IMR-90 (cell line): Measurements from ENCODE around the gene CCR6. TPM values are rescaled to one million over a fixed set of nuclear protein-coding genes. Genes with fewer than 3 reads are reported as not detected.

Source experiments
- ATAC-seq: fragments of 200-7000 bp; cut with Tn5 transposase; 2 replicates; pipeline ENCODE4 v1.9.1; 2020; ENCODE audit warnings: low read depth, mild to moderate bottlenecking, moderate library complexity
- BruUV-seq: library from RNA; stranded (reverse); fragments of 400-500 nt; replicated peaks from 2 replicates; lab custom pipeline; 2021; lab: Mats Ljungman, UMichigan
- CTCF ChIA-PET: fragments of 300-600 bp; formaldehyde crosslinking; extraction: SDS; loops from one replicate; lab custom pipeline; 2021; ENCODE audit warnings: antibody characterized with exemption; lab: Yijun Ruan, JAX
- POLR2A ChIA-PET: fragments of 300-600 bp; sonication (Branson Sonifier 250); formaldehyde crosslinking; loops from one replicate; lab custom pipeline; 2022; ENCODE audit warnings: antibody characterized with exemption; ENCODE audit not compliant: unreplicated experiment; lab: Charles Lee
- DNase-seq: peaks from one replicate; pipeline ENCODE4 v3.0.0; 2013
- H2AFZ ChIP-seq: replicated peaks from 2 replicates; pipeline ENCODE3; 2013; ENCODE audit warnings: low read length, mild to moderate bottlenecking; ENCODE audit not compliant: poor library complexity
- H2AK5ac ChIP-seq: 2 replicates; pipeline ENCODE4 v1.6.1; 2013; ENCODE audit warnings: low read depth, low read length, inconsistent platforms
- H2AK9ac ChIP-seq: replicated peaks from 2 replicates; pipeline ENCODE3; 2013; ENCODE audit warnings: mild to moderate bottlenecking, low read depth, low read length, moderate library complexity; ENCODE audit not compliant: poor library complexity
- H2BK120ac ChIP-seq: 2 replicates; pipeline ENCODE4 v1.6.1; 2013; ENCODE audit warnings: low read depth, low read length, inconsistent platforms
- H2BK15ac ChIP-seq: 3 replicates; pipeline ENCODE4 v1.6.1; 2013; ENCODE audit warnings: low read depth, low read length, inconsistent platforms
- H2BK20ac ChIP-seq: 2 replicates; pipeline ENCODE4 v1.6.1; 2013; ENCODE audit warnings: low read depth, mild to moderate bottlenecking, inconsistent platforms, low read length, moderate library complexity
- H2BK5ac ChIP-seq: 2 replicates; pipeline ENCODE4 v1.6.1; 2013; ENCODE audit warnings: mild to moderate bottlenecking, low read depth, low read length, inconsistent platforms; ENCODE audit not compliant: poor library complexity, severe bottlenecking
- H3K14ac ChIP-seq: replicated peaks from 2 replicates; pipeline ENCODE4 v1.6.1; 2013; ENCODE audit warnings: low read depth, low read length, inconsistent platforms
- H3K18ac ChIP-seq: 2 replicates; pipeline ENCODE4 v1.6.1; 2013; ENCODE audit warnings: low read depth, low read length, control low read depth
- H3K23ac ChIP-seq: 2 replicates; pipeline ENCODE4 v1.6.1; 2013; ENCODE audit warnings: low read depth, low read length, inconsistent platforms
- H3K27ac ChIP-seq: 2 replicates; pipeline ENCODE4 v1.5.1; 2013; ENCODE audit warnings: mild to moderate bottlenecking, control low read depth, low read length; ENCODE audit not compliant: insufficient read depth
- H3K27me3 ChIP-seq: 2 replicates; pipeline ENCODE4 v1.6.1; 2013; ENCODE audit warnings: low read length; ENCODE audit not compliant: control insufficient read depth, insufficient read depth
- H3K36me3 ChIP-seq: 2 replicates; pipeline ENCODE4 v1.6.1; 2013; ENCODE audit warnings: low read length, mixed read lengths; ENCODE audit not compliant: control insufficient read depth, insufficient read depth
- H3K4ac ChIP-seq: 2 replicates; pipeline ENCODE4 v1.6.1; 2013; ENCODE audit warnings: low read depth, low read length, inconsistent platforms
- H3K4me1 ChIP-seq: 2 replicates; pipeline ENCODE4 v1.6.1; 2013; ENCODE audit warnings: low read length, mixed read lengths; ENCODE audit not compliant: control insufficient read depth, insufficient read depth
- H3K4me2 ChIP-seq: 2 replicates; pipeline ENCODE4 v1.6.1; 2013; ENCODE audit warnings: low read depth, mild to moderate bottlenecking, control low read depth, low read length, moderate library complexity
- H3K4me3 ChIP-seq: 2 replicates; pipeline ENCODE4 v1.5.1; 2013; ENCODE audit warnings: low read depth, mild to moderate bottlenecking, control low read depth, low read length, moderate library complexity; ENCODE audit not compliant: insufficient read depth
- H3K56ac ChIP-seq: 2 replicates; pipeline ENCODE4 v1.6.1; 2013; ENCODE audit warnings: low read length, inconsistent platforms; ENCODE audit not compliant: insufficient read depth; ENCODE audit errors: extremely low read depth
- H3K79me1 ChIP-seq, 2 experiments: 2 replicates each; pipeline ENCODE4 v1.6.1; 2013; ENCODE audit warnings: low read length in 2 of 2, inconsistent platforms in 1 of 2, low read depth in 1 of 2
- H3K9ac ChIP-seq: 2 replicates; pipeline ENCODE4 v1.6.1; 2013; ENCODE audit warnings: low read depth, low read length, control low read depth
- H3K9me1 ChIP-seq: 2 replicates; pipeline ENCODE4 v1.6.1; 2013; ENCODE audit warnings: low read length, inconsistent platforms; ENCODE audit not compliant: insufficient read depth
- H3K9me3 ChIP-seq: 2 replicates; pipeline ENCODE4 v1.6.1; 2013; ENCODE audit warnings: low read length; ENCODE audit not compliant: control insufficient read depth, insufficient read depth
- H4K20me1 ChIP-seq: 2 replicates; pipeline ENCODE4 v1.6.1; 2013; ENCODE audit warnings: low read length, inconsistent platforms; ENCODE audit not compliant: insufficient read depth
- H4K5ac ChIP-seq: 2 replicates; pipeline ENCODE4 v1.6.1; 2013; ENCODE audit warnings: mild to moderate bottlenecking, low read depth, low read length, control low read depth
- H4K8ac ChIP-seq, 2 experiments: 2 replicates each; pipeline ENCODE4 v1.6.1; 2013; ENCODE audit warnings: low read depth in 2 of 2, low read length in 2 of 2, control low read depth in 1 of 2, inconsistent platforms in 1 of 2
- H4K91ac ChIP-seq: 2 replicates; pipeline ENCODE4 v1.6.1; 2013; ENCODE audit warnings: low read depth, low read length, inconsistent platforms; ENCODE audit not compliant: insufficient read depth
- BHLHE40 ChIP-seq: fragments of 150-350 bp; IDR thresholded peaks from 2 replicates; pipeline ENCODE4 v1.6.1; 2016; ENCODE audit warnings: mild to moderate bottlenecking, low read depth, low read length
- CEBPB ChIP-seq: IDR thresholded peaks from 2 replicates; pipeline ENCODE4 v1.6.1; 2012; ENCODE audit warnings: low read depth, low read length, improper control_type of control experiment
- CHD1 ChIP-seq: IDR thresholded peaks from 2 replicates; pipeline ENCODE4 v1.6.1; 2012; ENCODE audit warnings: low read depth, low read length, improper control_type of control experiment
- CTCF ChIP-seq: conservative IDR thresholded peaks from 2 replicates; pipeline ENCODE4 v1.5.1; 2012; ENCODE audit warnings: mild to moderate bottlenecking, low read depth, low read length, improper control_type of control experiment
- ELK1 ChIP-seq: fragments of 150-350 bp; IDR thresholded peaks from 2 replicates; pipeline ENCODE4 v1.6.1; 2016; ENCODE audit warnings: low read depth, mild to moderate bottlenecking, low read length, moderate library complexity, borderline replicate concordance
- FOS ChIP-seq: fragments of 150-350 bp; IDR thresholded peaks from 2 replicates; pipeline ENCODE4 v1.6.1; 2016; ENCODE audit warnings: low read depth, low read length
- MAFK ChIP-seq: IDR thresholded peaks from 2 replicates; pipeline ENCODE4 v1.6.1; 2012; ENCODE audit warnings: low read depth, low read length, improper control_type of control experiment
- MAZ ChIP-seq: IDR thresholded peaks from 2 replicates; pipeline ENCODE4 v1.6.1; 2012; ENCODE audit warnings: low read depth, mild to moderate bottlenecking, low read length, improper control_type of control experiment, moderate library complexity, borderline replicate concordance
- MXI1 ChIP-seq: IDR thresholded peaks from 2 replicates; pipeline ENCODE4 v1.6.1; 2012; ENCODE audit warnings: low read depth, mild to moderate bottlenecking, low read length, moderate library complexity, borderline replicate concordance
- NFE2L2 ChIP-seq: fragments of 150-350 bp; IDR thresholded peaks from 2 replicates; pipeline ENCODE4 v1.6.1; 2016; ENCODE audit warnings: low read depth, mild to moderate bottlenecking, low read length
- POLR2A ChIP-seq: IDR thresholded peaks from 2 replicates; pipeline ENCODE4 v1.6.1; 2012; ENCODE audit warnings: mild to moderate bottlenecking, low read depth, low read length
- RCOR1 ChIP-seq: IDR thresholded peaks from 2 replicates; pipeline ENCODE4 v1.6.1; 2012; ENCODE audit warnings: mild to moderate bottlenecking, low read length, improper control_type of control experiment; ENCODE audit not compliant: insufficient replicate concordance
- RFX5 ChIP-seq: IDR thresholded peaks from 2 replicates; pipeline ENCODE4 v1.8.0; 2012; ENCODE audit warnings: low read depth, mild to moderate bottlenecking, low read length, moderate library complexity
- SMC3 ChIP-seq: fragments of 150-350 bp; IDR thresholded peaks from 2 replicates; pipeline ENCODE4 v1.6.1; 2016; ENCODE audit warnings: low read depth, mild to moderate bottlenecking, antibody characterized with exemption, low read length, moderate library complexity
- WGBS, 2 experiments: methylation state at CpG; one replicate each; pipeline versions ENCODE4 v1.1.5 to v1.1.7; 2013; ENCODE audit warnings: missing lambda C conversion rate in 2 of 2; ENCODE audit not compliant: insufficient read length in 1 of 2; ENCODE audit errors: extremely low coverage in 2 of 2; 5-methylcytosine and 5-hydroxymethylcytosine counted together
- dilution Hi-C: fragments of 300-500 bp; cut with HindIII; formaldehyde crosslinking; loops from one replicate; pipeline ENCODE4 v1.14.3; 2018; ENCODE audit warnings: low sequenced_read_pairs; ENCODE audit not compliant: unreplicated experiment
- in situ Hi-C: fragments of 300-500 bp; cut with MboI; formaldehyde crosslinking; loops from 3 replicates; pipeline ENCODE4 v1.14.3; 2019; ENCODE audit warnings: low sequenced_read_pairs, inconsistent platforms, mixed read lengths
- intact Hi-C: fragments of 100-400 bp; cut with micrococcal nuclease; formaldehyde crosslinking; loops from 2 replicates; pipeline ENCODE4 v1.10.0; 2022
- polyA plus RNA-seq, 3 experiments: library from polyadenylated mRNA; depleted of rRNA; stranded (reverse); fragments of >200 nt; gene quantifications; 2 replicates each; pipeline ENCODE4 v1.2.3, GENCODE V29; 2012; ENCODE audit warnings: low replicate concordance in 1 of 3
- total RNA-seq: library from RNA; depleted of rRNA; stranded (reverse); fragments of >200 nt; gene quantifications from 2 replicates; pipeline ENCODE4 v1.2.3, GENCODE V29; 2012
- TF ChIP-seq, protein P1 (sequence below): fragments of 150-350 bp; IDR thresholded peaks from 2 replicates; pipeline ENCODE4 v1.6.1; 2017; ENCODE audit warnings: mild to moderate bottlenecking, antibody characterized with exemption, low read length, low read depth

CCR6 gene
- total and polyA plus RNA-seq, 2 of the 4 experiments (the other 2 are of a cell fraction), result not detected

GRCh38 chr6:167089243-167090142 lies 33.4 kb upstream of the CCR6 start:
- Histone ChIP-seq H3K23ac (no peak overlapping the region), H4K91ac (no peak overlapping the region), H2BK120ac (no peak overlapping the region), H3K27me3 (no peaks in the 10 kb centered on the region), H2AFZ (no peak overlapping the region), H2AK5ac (no peak overlapping the region), H3K4me1 (no peaks in the 10 kb centered on the region), H4K5ac (no peak overlapping the region), H3K4me2 (no peak overlapping the region), H3K36me3 (no peaks in the 10 kb centered on the region), H2BK20ac (no peak overlapping the region), H2BK5ac (no peak overlapping the region), H3K4ac (no peak overlapping the region), H2AK9ac (no peak overlapping the region), H4K8ac (no peak overlapping the region), H3K27ac (no peak overlapping the region), H3K9me3 (peaks cover 27% of the 10 kb centered on the region), H3K18ac (no peak overlapping the region), H3K56ac (no peak overlapping the region), H3K9me1 (no peaks in the 10 kb centered on the region), H4K20me1 (no peaks in the 10 kb centered on the region), H3K4me3 (no peak overlapping the region), H2BK15ac (no peak overlapping the region), H3K79me1 (no peaks in the 10 kb centered on the region), H3K9ac (no peak overlapping the region), H3K14ac (no peak overlapping the region)
- dilution Hi-C loops, result no loop called here
- WGBS, 2 experiments, result 80% methylated on average over 1 of the region's 11 CpGs; no CpG with 5 or more reads in 1 of the 2 experiments
- no peak for DNase-seq
- intact Hi-C loops, result no loop called here
- in situ Hi-C loops, result no loop called here
- BruUV-seq, result no TSS peak
- POLR2A ChIA-PET, result no interaction called here
- CTCF ChIA-PET, result no interaction called here
- no peak for ATAC-seq
- TF ChIP-seq RFX5, result no peak
- TF ChIP-seq POLR2A, result no peak
- no peak for TF ChIP-seq FOS
- no peak for TF ChIP-seq CTCF
- TF ChIP-seq ELK1, result no peak
- TF ChIP-seq MAFK, result no peak
- no peak for TF ChIP-seq RCOR1
- TF ChIP-seq MAZ, result no peak
- TF ChIP-seq SMC3, result no peak
- TF ChIP-seq BHLHE40, result no peak
- TF ChIP-seq, protein P1, sequence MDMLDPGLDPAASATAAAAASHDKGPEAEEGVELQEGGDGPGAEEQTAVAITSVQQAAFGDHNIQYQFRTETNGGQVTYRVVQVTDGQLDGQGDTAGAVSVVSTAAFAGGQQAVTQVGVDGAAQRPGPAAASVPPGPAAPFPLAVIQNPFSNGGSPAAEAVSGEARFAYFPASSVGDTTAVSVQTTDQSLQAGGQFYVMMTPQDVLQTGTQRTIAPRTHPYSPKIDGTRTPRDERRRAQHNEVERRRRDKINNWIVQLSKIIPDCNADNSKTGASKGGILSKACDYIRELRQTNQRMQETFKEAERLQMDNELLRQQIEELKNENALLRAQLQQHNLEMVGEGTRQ, result no peak
- no peak for TF ChIP-seq CHD1
- TF ChIP-seq CEBPB, result no peak
- no peak for TF ChIP-seq MXI1
- TF ChIP-seq NFE2L2, result no peak
